GM12891 (cell line): ENCODE results near the gene WASL.

Source experiments
- POLR2A ChIP-seq: IDR thresholded peaks from 2 replicates; pipeline ENCODE4 v1.6.1; 2011; ENCODE audit warnings: low read depth, low read length, control low read depth
- POU2F2 ChIP-seq: IDR thresholded peaks from 2 replicates; pipeline ENCODE4 v1.6.1; 2011; ENCODE audit warnings: low read depth, mild to moderate bottlenecking, control low read depth, low read length, moderate library complexity

- TF ChIP-seq POU2F2 (no peak), POLR2A (no peak)
Observed at GRCh38 chr7:123665157-123665556, 83.6 kb downstream of the WASL start.
